Measurements from ENCODE around the gene PDPK1.

GRCh38 chr16:2614761-2615191 lies 77.0 kb downstream of the PDPK1 start:
- TF ChIP-seq, protein P1, sequence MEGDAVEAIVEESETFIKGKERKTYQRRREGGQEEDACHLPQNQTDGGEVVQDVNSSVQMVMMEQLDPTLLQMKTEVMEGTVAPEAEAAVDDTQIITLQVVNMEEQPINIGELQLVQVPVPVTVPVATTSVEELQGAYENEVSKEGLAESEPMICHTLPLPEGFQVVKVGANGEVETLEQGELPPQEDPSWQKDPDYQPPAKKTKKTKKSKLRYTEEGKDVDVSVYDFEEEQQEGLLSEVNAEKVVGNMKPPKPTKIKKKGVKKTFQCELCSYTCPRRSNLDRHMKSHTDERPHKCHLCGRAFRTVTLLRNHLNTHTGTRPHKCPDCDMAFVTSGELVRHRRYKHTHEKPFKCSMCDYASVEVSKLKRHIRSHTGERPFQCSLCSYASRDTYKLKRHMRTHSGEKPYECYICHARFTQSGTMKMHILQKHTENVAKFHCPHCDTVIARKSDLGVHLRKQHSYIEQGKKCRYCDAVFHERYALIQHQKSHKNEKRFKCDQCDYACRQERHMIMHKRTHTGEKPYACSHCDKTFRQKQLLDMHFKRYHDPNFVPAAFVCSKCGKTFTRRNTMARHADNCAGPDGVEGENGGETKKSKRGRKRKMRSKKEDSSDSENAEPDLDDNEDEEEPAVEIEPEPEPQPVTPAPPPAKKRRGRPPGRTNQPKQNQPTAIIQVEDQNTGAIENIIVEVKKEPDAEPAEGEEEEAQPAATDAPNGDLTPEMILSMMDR (conservative IDR thresholded peaks at IDR 0.05; ENCODE audit: low read depth, low read length): no peak
- no peak for TF ChIP-seq POLR2A (IDR thresholded peaks at IDR 0.05; ENCODE audit: low read depth, low read length)
- TF ChIP-seq BHLHE40 (IDR thresholded peaks at IDR 0.05; ENCODE audit: low read depth, low read length): no peak
- no peak for TF ChIP-seq SMC3 (IDR thresholded peaks at IDR 0.05; ENCODE audit: low read depth, low read length)
- no peak for TF ChIP-seq MAFK (IDR thresholded peaks at IDR 0.05; ENCODE audit: low read depth, low read length)
- TF ChIP-seq CHD1 (IDR thresholded peaks at IDR 0.05; ENCODE audit: low read depth, low read length): no peak
- no peak for TF ChIP-seq MAZ (IDR thresholded peaks at IDR 0.05; ENCODE audit: borderline replicate concordance, low read depth, low read length)

All from IMR-90 (cell line).